IPS-18a (cell line): ENCODE results near the gene PPP6R3.

Source experiments
- H3K27ac ChIP-seq: one replicate; pipeline ENCODE4 v1.5.1; 2013; ENCODE audit warnings: low read length
- H3K27me3 ChIP-seq: one replicate; pipeline ENCODE4 v1.6.1; 2013; ENCODE audit warnings: mild to moderate bottlenecking, low read length; ENCODE audit not compliant: control insufficient read depth, insufficient read depth
- H3K36me3 ChIP-seq: one replicate; pipeline ENCODE4 v1.6.1; 2013; ENCODE audit warnings: low read depth, low read length; ENCODE audit not compliant: control insufficient read depth
- H3K4me1 ChIP-seq: one replicate; pipeline ENCODE4 v1.6.1; 2013; ENCODE audit warnings: low read depth, low read length; ENCODE audit not compliant: control insufficient read depth
- H3K4me3 ChIP-seq: one replicate; pipeline ENCODE4 v1.5.1; 2013; ENCODE audit warnings: low read length
- H3K9ac ChIP-seq: one replicate; pipeline ENCODE4 v1.6.1; 2013; ENCODE audit warnings: mild to moderate bottlenecking, low read length, moderate library complexity
- H3K9me3 ChIP-seq: one replicate; pipeline ENCODE4 v1.6.1; 2013; ENCODE audit warnings: low read depth, low read length; ENCODE audit not compliant: control insufficient read depth

Gene PPP6R3

DNA sequence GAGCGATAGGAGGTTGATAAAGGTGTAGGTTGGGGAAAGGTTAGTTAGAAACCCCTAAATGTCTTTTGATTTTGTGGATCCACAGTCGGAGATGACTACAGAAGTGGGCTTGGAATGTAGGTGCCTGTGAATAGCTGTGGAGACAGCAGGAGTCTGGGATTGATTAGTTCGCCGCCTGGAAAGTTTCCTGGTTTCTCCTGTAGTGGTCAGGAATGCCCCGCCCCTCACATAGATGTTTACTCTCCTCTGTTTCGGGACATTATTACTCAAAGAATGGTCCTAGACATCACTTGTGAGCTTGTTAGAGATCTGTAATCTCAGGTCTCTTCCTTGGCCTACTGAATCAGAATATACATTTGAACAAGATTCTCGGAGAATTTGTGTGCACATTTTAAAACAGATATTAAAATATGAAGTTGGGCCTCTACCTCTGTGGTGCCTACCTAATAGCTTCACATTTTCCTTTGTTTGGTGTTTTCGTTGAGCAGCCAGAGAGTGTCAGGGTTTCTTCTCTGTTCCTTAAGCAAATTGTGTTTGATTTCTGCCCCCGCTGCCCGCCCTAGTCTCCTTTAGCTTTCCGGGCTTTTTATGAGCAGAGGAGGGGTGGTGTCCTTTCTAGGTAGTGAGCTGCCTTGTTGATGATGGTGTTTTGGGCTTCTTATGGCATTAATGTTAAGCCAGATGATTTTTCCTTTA, 89.4 kb downstream of the PPP6R3 start:
- Histone ChIP-seq H3K27ac (no peak overlapping the region), H3K36me3 (peaks cover 80% of the 10 kb centered on the region), H3K4me1 (no peaks in the 10 kb centered on the region), H3K4me3 (no peak overlapping the region), H3K9ac (no peak overlapping the region), H3K9me3 (no peaks in the 10 kb centered on the region), H3K27me3 (no peaks in the 10 kb centered on the region)

DNA sequence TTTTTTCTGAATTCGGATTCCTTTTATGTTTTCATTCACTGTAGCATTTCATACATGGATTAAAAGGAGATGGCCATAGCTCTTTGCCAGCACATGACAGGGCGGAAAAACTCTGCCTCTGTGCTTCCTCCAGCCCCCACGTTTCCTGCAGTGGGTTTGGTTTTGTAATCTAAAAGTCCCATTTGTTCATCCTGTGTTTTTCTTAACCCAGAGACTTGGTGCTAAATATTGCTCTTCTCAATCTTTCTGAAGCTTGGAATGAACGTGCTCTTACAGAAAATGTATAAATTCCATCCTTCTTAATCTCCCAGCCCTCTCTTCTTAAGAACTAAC, 89.9 kb downstream of the PPP6R3 start:
- H3K9ac ChIP-seq, result no peak overlapping the region
- H3K4me1 ChIP-seq, result no peaks in the 10 kb centered on the region
- no peak overlapping the region for H3K4me3 ChIP-seq
- no peaks in the 10 kb centered on the region for H3K9me3 ChIP-seq
- no peak overlapping the region for H3K27ac ChIP-seq
- no peaks in the 10 kb centered on the region for H3K27me3 ChIP-seq
- H3K36me3 ChIP-seq, result peaks cover 75% of the 10 kb centered on the region

DNA sequence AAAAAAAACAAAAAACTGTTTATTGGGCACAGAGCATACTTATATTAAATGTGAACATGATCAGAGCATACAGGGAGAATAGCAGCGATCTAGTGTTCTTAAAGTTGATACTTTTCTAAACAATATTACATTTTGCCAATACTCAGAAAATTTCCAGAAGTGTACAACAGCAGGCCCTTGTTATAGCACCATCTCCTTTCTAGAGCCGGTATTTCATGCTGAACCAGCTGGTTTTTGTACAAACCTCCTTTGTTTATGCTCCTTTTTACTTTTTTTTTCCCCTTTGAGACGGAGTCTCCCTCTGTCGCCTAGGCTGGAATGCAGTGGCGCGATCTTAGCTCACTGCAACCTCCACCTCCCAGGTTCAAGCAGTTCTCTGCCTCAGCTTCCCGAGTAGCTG, 90.7 kb downstream of the PPP6R3 start:
- no peak overlapping the region for H3K4me3 ChIP-seq
- H3K27ac ChIP-seq, result no peak overlapping the region
- no peaks in the 10 kb centered on the region for H3K27me3 ChIP-seq
- no peak overlapping the region for H3K9ac ChIP-seq
- H3K9me3 ChIP-seq, result no peaks in the 10 kb centered on the region
- H3K36me3 ChIP-seq, result peaks cover 70% of the 10 kb centered on the region
- no peaks in the 10 kb centered on the region for H3K4me1 ChIP-seq

DNA sequence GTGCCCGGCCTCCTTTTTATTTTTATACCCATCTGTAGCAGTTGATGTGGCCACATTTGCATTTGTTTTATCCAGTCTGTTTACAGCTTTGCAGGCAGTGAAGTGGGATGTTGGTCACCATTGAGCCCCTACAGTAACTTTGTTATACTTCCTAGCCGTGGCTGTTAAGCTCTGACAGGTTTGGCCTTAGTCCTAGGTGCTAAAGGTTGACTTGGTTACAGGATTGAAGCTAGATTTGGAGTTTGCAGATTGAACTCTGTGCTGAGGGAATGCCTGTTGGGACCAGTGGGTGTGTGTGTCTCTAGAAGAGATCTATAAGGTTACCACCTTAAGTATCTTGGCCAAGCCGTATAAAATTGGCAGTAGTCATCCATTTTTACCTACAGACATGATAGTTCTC, 91.2 kb downstream of the PPP6R3 start:
- H3K9me3 ChIP-seq, result no peaks in the 10 kb centered on the region
- H3K27ac ChIP-seq, result no peak overlapping the region
- H3K4me3 ChIP-seq, result no peak overlapping the region
- no peaks in the 10 kb centered on the region for H3K27me3 ChIP-seq
- H3K36me3 ChIP-seq, result peaks cover 67% of the 10 kb centered on the region
- no peak overlapping the region for H3K9ac ChIP-seq
- no peaks in the 10 kb centered on the region for H3K4me1 ChIP-seq

DNA sequence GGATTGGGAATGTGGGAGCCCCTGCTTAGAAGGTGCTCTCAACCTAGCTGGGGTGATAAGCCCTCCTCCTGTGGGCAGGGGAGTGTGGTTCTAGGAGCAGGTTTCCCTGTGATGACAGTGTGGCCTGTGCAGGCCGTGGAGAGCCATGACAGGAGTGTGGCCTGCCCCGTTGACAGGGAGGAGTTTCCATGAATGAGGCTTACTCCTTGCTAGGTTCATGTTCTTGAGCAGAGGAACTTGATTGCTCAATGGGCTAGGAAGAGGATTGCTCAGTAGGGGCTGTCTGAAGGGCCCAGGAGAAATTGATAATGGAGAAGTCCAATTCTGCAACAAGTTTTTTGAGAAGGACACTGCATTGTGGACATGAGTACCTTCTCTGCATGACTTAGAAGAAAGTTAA, 92.0 kb downstream of the PPP6R3 start:
- H3K27me3 ChIP-seq, result no peaks in the 10 kb centered on the region
- H3K4me3 ChIP-seq, result no peak overlapping the region
- no peaks in the 10 kb centered on the region for H3K9me3 ChIP-seq
- H3K9ac ChIP-seq, result no peak overlapping the region
- H3K4me1 ChIP-seq, result no peaks in the 10 kb centered on the region
- peaks cover 64% of the 10 kb centered on the region for H3K36me3 ChIP-seq
- no peak overlapping the region for H3K27ac ChIP-seq

DNA sequence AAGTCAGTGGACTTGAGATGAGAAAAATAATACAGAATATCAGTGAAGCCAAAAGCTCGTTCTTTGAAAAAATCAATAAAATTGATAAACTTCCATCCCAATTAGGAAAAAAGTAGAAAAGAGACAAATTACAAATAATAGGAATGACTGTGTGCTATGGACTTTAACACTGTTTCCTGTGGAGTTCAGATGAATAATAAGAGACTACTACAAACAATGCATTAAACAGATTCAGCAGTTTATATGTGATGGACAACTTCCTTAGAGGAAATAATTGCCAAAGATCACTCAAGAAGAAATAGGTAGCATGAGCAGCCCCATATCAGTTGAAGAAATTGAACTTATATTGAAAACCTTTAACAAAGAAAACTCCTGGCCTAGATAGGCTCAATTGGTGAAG, 99.7 kb downstream of the PPP6R3 start:
- H3K27ac ChIP-seq, result no peak overlapping the region
- no peaks in the 10 kb centered on the region for H3K4me1 ChIP-seq
- no peak overlapping the region for H3K9ac ChIP-seq
- H3K4me3 ChIP-seq, result no peak overlapping the region
- no peaks in the 10 kb centered on the region for H3K27me3 ChIP-seq
- H3K36me3 ChIP-seq, result peaks cover 60% of the 10 kb centered on the region
- H3K9me3 ChIP-seq, result no peaks in the 10 kb centered on the region

DNA sequence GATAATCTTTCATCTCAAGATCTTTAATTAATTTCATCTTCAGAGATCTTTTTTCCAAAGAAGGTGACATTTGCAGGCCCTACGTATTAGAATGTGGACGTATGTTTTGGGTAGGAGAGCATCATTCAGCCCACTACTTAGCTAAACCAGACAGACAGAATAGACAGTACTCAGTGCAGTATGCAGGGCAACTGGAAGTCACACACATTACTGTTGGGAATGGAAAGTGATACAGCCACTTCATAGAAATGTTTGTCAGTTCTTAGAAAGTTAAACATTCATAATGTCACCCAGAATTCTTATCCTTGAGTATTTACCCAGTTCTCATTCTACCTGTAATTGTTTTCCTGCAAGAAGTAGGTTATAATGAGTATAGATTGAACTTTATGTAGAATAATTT, 102.9 kb downstream of the PPP6R3 start:
- peaks cover 78% of the 10 kb centered on the region for H3K36me3 ChIP-seq
- no peaks in the 10 kb centered on the region for H3K27me3 ChIP-seq
- no peaks in the 10 kb centered on the region for H3K4me1 ChIP-seq
- no peak overlapping the region for H3K4me3 ChIP-seq
- H3K27ac ChIP-seq, result no peak overlapping the region
- no peaks in the 10 kb centered on the region for H3K9me3 ChIP-seq
- H3K9ac ChIP-seq, result no peak overlapping the region

DNA sequence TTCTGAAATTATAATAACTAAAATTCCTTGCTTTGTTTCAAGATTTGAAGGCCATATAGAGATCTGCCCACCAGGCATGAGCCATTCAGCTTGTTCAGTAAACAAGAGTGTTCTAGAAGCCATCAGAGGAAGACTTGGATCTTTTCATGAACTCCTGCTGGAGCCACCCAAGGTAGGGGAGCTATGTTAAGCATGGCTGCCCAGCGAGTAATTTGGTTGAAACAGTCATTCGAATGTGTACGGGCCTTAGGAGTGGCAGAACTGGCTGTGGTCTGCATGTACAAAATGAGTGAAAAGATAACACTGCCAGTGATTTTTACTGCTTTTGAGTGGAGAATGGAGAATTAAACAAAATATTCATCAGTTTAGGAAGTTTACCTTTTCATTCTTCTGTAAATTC, 103.7 kb downstream of the PPP6R3 start:
- Histone ChIP-seq H3K4me3 (no peak overlapping the region), H3K36me3 (peaks cover 75% of the 10 kb centered on the region), H3K9ac (no peak overlapping the region), H3K27ac (no peak overlapping the region), H3K4me1 (no peaks in the 10 kb centered on the region), H3K27me3 (no peaks in the 10 kb centered on the region), H3K9me3 (no peaks in the 10 kb centered on the region)

DNA sequence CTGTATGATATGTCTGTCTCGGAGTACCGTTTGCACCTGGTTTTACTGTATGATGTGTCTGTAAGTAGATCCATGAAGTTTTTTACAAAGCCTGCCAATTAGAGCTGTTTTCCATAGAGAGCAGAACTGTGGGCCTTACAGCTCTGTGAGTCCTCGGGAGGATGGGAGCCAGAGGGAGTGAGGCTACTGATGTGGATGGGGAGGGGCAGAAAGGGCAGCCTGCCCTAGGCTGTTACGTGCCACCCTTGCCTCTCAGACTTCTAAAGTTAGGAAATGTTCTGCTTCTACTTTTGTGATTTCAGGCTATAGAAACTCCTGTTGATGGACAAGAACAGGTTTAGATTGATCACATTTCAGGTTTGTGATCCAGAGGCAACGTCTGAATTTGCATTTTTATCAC, 105.2 kb downstream of the PPP6R3 start:
- H3K9me3 ChIP-seq, result no peaks in the 10 kb centered on the region
- H3K27me3 ChIP-seq, result no peaks in the 10 kb centered on the region
- H3K27ac ChIP-seq, result no peak overlapping the region
- H3K4me1 ChIP-seq, result no peaks in the 10 kb centered on the region
- peaks cover 83% of the 10 kb centered on the region for H3K36me3 ChIP-seq
- no peak overlapping the region for H3K4me3 ChIP-seq
- H3K9ac ChIP-seq, result no peak overlapping the region

DNA sequence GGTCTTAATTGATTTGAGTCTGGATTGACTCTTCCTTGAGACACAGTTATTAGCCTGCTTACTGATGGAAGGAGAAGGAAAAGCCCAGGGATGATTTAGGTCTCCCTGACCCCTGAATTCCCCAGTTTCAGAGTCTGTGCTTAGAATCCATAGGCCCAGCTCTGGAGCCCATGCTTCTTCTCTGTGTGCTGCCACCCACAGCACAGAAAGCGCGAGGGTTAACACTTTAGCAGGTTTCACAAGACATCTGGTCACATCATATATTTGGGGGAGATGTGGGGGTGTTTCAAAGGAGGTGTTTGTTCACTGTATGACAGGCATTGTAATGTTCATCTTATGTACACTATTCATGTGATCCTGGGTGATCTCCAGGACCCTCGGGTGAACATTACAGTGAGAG, 107.0 kb downstream of the PPP6R3 start:
- Histone ChIP-seq H3K27me3 (no peaks in the 10 kb centered on the region), H3K4me3 (no peak overlapping the region), H3K36me3 (peaks cover 88% of the 10 kb centered on the region), H3K4me1 (no peaks in the 10 kb centered on the region), H3K9me3 (no peaks in the 10 kb centered on the region), H3K27ac (no peak overlapping the region), H3K9ac (no peak overlapping the region)

DNA sequence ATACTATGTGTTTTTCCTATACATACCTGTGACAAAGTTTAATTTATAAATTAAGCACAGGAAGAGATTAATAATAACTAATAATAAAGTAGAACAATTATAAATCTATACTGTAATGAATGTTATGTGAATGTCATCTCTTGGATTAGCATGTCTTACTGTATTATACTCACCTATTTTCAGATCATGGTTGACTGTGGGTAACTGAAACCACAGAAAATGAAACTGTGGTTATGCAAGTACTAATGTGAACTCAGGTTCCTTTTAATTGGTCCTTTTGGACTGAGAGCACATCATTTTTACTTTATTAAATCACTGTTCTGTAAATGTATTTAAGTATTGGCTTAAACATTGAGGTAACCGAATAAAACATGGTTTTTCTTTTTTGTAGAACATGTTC, 108.8 kb downstream of the PPP6R3 start:
- Histone ChIP-seq H3K4me1 (no peaks in the 10 kb centered on the region), H3K27ac (no peak overlapping the region), H3K27me3 (no peaks in the 10 kb centered on the region), H3K9ac (no peak overlapping the region), H3K4me3 (no peak overlapping the region), H3K9me3 (no peaks in the 10 kb centered on the region), H3K36me3 (peaks cover 82% of the 10 kb centered on the region)

DNA sequence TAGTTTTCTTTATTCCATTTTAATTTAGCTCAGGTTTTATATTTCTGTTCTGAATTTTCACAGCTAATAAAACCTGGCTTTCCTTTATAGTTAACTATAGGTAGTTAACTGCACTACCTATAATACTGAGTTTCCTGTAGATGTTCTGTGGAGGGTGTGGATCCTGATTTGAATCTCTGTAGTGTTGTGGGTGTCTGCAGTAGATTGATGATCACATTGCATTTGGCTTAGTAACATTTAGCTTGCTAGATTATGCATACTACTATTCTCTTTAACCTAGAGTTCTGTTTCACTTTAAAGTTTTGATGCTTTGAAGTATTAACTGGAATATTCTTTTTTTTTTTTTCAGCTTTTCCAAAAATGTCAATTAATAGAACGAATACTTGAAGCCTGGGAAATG, 110.1 kb downstream of the PPP6R3 start:
- no peaks in the 10 kb centered on the region for H3K4me1 ChIP-seq
- peaks cover 81% of the 10 kb centered on the region for H3K36me3 ChIP-seq
- H3K27ac ChIP-seq, result no peak overlapping the region
- no peaks in the 10 kb centered on the region for H3K9me3 ChIP-seq
- H3K9ac ChIP-seq, result no peak overlapping the region
- no peak overlapping the region for H3K4me3 ChIP-seq
- no peaks in the 10 kb centered on the region for H3K27me3 ChIP-seq
